ENCODE data around the gene NKX2-2.
A peak's percentile ranks its signal among the peaks of the same experiment; 100 is the strongest.
"Not testable (repeated sequence)": the region's sequence is repeated elsewhere in the genome, so short reads cannot be mapped to it uniquely, and the experiment has no call there.

Gene NKX2-2

DNA sequence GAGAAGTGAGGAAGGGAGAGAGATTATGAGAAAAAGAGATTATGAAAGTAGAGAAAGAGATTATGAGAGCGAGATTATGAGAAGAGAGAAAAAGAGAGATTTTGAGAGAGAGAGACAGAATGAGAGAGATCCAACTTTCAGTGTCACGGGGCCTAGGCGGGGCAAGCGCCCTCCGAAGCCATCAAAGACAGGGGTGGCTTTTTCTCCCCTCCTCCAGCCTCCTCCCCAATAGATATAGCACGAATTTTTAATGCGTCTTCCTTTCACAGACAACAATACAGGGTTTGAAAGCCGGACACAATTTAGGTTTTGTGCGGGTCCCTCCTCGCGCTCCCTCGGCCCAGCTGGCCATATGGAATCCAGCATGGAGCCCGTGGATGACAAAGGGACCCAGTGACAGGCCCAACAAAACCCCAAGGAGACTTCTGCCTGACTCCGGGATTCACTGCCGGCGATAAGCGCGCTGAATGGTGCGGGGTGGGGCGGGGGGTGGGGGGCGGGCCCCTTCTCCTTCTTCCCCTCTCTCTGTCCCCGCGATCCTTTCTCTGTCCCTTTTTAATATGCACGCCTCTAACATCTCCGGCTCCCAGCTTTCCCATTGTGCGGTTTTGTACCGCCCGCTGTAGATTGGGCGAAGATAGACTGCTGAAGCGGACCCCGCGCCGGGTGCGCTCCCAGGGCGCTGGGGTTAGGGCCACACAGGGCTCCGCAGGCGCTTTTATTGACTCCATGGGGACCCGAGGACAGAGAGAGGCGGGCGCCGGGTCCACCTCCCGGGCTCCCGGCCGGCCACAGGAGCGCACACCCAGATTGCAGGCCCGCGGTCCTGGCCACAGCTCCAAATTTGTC is 5.4 kb downstream of the NKX2-2 start:
- no peak for DNase-seq (ENCODE audit: low spot score)

DNA sequence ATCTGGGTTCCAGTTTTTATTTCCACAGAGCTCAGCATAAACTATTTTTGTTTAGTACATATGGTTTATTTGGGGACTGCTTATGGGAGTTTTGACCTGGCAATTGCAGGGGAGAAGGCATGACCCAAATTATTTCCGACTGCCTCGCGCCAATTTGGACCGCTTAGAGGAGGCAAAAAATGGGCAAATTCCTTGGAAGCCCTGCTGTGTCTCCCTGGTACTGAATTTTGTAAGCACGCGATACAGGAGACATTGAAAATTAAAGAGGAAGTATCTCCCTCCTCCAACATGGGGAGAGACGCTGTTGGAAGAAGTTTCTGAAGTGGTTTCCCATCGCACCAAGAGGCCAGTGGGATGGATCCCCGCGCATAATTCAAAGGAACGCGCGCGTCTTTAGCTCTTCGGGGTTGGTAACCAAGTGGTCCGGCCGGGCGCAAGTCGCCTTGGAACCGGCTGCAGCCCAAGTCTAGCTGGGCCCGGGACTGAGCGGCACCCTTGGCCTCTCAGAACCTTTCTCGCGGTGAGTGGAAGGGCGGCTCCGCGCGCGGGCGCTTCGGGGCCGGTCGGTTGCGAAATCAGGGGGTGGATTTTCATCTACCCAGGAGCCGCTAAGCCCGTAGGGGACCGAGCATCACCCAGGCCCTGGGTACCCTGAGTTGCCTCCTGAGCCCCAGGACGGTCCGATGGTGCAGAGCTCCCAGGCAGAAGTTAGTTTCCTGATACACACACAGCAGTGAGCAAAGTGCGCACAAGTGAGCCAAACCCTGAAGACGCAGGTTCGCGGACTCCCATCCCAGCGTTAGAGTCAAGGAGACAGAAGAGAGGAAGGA is 6.2 kb downstream of the NKX2-2 start:
- DNase-seq (ENCODE audit: low spot score) = no peak

DNA sequence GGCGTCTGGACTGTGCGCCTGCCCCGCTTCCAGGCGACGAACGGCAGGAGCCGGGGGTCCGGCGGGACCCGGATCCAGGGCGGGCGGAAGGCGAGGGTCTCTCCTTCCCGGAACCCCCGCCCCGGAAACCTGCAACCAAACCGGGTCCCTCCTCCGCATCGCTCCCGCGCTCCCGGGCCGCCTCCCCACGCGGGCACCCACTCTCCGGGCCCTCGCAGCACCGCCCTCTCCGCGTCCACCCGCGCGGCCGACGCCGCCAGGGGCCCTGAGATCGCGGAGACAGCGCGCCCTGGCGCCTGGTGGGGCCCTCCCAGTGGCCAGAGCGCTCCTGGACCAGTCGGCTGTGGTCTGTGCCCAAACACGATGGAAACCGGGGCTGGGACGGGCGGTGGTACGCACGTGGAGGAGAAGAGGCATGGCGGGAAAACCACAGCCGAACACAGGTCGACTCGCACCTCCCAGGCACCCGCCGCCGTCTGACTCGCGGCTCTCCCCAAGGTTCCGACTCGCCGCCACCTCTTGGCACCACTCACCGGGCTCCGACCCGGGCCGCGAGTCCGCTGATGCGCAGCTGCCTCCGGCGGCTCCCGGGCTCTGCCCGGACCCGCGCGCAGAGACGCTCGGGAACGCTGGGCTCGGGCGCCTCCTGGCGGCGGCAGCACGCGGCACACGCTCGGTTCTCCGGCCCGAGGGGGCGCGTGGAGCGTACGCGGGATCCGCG is 7.9 kb downstream of the NKX2-2 start:
- peak; percentile 88 for DNase-seq (ENCODE audit: low spot score)

DNA sequence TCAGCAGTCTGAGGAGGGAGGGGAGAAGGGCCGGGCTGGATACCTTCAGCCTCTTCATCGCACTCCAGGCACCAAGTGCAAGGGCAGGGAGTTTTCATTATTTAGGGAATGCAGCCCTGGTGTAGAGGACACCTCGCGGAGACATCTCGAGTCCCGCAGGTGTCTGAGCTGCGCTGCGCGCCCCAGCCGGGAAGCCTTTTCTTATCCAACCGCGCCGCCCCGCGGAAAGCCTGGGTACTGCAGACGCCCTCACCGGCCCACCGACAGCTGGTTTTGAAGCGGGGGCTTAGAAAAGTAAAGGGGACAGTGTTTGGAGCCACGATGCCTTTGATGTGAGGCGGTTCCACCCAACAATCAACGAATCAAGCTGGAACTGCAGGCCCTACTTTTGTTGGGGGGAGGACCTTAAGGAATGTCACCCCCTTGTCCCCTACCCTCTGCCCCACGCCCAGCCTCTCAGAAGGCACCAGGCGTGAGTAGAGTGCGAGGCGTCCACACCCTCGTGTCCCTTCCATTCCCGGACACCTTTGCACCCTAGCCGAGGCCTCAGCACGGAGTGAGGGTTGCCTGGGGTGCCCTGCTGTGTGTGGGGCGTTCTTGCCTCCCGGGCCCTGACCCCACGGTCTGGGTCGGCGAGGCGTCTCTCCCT is 8.6 kb downstream of the NKX2-2 start:
- peak; percentile 99 for DNase-seq (ENCODE audit: low spot score)

DNA sequence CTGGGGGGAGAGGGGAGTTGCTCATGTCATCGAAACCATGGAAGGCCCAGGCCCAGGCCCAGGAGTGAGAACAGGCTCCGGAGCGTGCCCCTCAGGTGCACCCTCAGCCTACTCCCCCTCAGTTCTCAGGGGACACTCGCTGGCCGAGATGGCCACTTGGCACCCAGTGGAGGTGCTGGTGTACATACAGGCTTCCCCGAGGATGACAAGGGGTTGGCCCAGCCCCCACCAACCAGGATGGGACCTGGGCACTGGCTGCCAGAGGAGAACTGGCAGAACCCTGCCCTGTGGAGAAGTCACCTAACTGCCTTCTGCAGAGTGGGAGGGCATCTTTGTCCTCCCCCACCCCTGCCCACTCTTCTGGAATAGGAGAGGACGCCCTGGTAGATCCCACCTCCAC is 9.5 kb downstream of the NKX2-2 start:
- DNase-seq (ENCODE audit: low spot score) = no peak

DNA sequence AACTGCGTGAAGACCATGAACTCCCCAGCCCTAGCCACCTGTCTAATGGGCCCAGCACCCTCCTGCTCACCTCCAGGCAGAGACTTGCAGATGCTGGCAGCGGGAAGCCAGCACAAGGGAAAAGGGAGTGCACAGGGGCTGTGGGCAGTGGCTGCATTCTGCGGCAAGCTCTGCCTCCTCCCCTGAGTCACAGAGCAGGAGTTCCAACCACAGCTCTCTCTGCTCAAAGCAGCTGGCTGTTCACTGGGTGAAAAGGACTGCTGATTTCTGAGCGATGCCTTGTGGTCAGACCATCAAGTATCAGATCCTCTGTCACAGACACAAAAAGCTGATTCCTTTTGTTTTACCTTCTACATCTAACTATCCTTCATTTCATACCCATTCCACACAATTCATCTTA is 10.5 kb downstream of the NKX2-2 start:
- DNase-seq (ENCODE audit: low spot score) = no peak

DNA sequence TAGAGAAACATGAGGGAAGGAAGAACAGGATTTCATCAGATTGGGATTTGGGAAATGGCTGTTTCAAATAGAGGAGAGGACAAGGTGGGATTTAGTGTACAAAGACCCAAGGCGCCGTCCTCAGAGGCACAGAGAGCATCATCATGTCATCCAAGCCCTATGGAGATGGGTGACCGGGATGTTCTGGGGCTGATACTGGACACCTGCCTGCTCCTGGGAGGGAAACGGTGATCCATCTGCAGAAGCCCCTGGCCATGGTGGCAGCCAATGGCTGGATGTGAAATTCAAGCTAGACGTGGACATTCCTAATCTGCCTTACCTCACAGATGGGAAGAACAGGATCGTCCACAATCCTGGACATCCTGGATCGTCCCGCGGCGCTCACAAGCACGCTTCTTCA is 12.7 kb downstream of the NKX2-2 start:
- DNase-seq (ENCODE audit: low spot score) = no peak

DNA sequence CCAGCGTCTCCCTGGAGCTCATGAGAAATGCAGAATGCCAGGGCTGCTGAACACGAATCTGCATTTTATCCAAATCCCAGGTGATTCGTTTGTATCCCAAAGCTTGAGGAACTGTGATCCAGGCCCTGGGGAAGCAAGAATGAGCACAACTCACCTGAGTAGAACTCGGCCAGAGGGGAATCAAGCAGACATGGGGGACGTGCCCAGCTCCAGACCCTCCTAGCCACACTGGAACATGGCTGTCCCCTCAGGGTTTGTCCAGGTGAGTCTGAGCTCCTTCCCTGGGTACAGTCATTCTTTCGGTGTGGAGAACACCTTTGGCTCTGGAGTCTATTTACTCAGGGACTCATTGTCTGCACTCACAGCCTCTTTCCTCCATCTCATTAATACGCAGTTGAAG is 13.3 kb downstream of the NKX2-2 start:
- no peak for DNase-seq (ENCODE audit: low spot score)

DNA sequence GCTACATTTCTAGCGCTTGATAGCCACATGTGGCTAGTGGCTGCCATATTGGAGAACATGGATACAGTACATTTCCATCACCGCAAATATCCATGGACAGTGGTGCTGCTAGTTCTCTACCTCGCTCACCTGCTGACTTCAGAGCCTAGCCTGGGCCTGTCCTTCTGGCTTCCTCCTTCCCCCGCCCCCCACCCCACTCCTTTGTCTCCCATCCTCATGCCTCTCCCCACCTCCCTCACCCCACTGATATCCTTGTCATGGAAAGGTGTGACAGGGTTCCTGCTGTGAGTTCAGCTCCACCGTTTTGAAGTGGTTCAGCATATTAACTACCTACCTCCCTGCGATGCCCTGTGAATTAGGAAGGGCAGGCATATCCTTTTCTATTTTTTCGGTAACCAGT is 14.2 kb downstream of the NKX2-2 start:
- no peak for DNase-seq (ENCODE audit: low spot score)

DNA sequence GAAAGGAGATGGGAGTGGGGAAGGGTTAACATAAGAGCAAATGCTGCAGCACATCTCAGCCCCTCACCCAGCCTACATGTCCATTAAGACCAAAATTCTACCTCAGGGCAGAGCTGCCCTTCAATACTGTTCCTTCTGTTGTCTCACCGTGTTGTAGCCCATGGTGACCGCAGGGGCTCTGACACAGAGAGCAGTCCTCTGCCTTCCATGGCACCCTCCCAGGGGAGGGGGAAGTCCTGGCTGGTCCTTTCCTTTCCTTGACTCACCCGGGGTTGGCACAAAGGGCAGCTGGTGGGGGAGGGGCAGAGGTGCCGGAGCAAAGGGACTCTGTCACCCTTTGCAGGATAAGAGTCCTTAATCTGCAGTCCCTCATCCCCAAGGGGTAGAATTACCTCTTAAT is 15.2 kb downstream of the NKX2-2 start:
- DNase-seq (ENCODE audit: low spot score) = no peak

DNA sequence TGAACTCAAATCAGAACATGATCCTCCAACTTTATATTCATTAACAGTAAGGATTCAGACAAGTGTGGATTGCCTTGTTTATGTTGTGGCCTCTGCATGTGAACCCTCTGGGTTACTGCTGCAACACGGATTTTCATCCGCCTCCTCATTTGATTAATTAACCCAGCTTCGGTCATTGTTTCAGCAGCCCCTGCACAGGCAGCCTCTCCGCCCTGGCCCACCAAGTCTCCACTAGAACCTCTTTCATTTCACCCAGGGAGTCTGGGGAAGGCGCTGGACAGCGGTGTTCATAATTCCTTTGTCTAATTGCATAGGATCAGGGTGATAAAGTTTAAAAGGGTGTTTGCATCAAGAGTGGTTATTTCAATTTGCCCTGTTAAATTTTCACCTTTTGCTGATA is 15.7 kb downstream of the NKX2-2 start:
- no peak for DNase-seq (ENCODE audit: low spot score)

DNA sequence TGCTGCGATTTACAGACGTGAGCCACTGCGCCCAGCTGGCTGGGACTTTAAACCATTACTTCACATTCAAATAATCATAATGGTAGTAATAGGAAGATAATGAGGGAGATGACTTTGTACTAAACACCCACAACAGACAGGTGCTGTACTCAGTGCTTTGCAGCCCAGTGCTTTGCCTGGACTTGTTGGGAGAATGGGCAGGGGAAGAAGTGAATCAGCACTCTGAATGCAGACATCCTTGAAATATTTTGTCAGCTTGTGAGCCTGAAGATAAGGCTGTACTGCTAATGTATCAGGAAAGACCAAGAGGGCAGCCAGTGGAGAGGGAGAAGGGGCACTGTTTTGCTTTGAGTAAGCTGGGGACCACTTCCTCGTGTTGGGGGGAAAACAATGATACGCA is 17.4 kb downstream of the NKX2-2 start:
- DNase-seq (ENCODE audit: low spot score) = no peak

DNA sequence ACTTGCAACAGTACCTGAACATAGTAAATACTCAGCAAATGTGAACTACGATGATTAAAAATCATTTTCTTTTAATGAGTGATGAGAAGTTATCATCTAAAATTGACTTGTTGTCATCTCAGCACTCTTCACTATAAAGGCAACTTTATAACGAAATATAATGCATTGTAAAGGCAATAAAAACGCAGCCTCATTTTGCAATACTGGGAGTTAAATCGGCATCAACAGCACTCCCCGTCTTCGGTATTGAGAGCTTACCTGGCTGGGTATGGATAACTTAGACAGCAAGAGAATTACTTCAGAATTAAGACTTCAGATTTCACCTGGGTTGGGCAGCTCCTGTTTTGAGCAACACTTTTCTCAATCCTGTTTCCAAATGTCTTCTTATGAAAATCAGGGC is 20.8 kb downstream of the NKX2-2 start:
- no peak for DNase-seq (ENCODE audit: low spot score)

DNA sequence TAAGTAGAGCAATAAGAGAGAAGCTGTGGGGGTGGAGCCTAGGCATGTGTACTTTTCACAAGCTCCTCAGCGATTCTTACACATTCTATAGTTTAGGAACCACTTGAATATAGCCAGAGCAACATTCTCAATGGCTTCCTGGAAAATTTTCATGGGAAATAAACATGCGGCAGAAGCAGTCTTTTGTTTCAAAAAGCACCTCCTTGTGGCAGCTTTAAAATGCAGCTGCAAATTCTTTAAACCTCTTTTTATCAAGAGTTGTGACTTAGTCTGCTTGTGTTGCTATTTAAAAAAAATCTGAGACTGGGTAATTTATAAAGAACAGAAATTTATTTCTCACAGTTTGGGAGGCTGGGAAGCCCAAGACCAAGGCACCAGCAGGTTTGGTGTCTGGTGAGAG is 23.8 kb downstream of the NKX2-2 start:
- DNase-seq (ENCODE audit: low spot score) = no peak

DNA sequence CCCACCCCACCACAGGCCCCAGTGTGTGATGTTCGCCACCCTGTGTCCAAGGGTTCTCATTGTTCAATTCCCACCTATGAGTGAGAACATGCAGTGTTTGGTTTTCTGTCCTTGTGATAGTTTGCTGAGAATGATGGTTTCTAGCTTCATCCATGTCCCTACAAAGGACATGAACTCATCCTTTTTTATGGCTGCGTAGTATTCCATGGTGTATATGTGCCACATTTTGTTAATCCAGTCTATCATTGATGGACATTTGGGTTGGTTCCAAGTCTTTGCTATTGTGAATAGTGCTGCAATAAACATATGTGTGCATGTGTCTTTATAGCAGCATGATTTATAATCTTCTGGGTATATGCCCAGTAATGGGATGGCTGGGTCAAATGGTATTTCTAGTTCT is 33.7 kb downstream of the NKX2-2 start:
- DNase-seq (ENCODE audit: low spot score) = not testable (repeated sequence)

DNA sequence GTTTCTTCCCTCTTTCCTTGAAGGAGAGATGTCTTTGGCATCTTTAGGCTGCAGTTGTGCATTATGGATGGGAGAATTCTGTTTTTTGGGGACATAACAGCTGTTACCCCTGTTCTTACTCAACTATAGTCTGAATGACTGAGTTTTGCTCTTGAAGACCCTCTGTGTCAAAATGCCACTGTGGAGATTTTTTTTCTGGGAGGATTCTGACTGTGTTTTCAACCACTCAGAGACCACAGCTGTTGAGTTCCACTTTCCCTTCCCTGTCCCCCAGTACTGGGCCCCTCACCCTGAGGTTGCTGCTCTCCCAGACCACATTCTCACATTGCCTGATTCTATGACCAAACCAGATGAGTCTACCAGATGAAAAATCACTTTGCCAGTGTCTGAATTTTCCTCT is 48.1 kb downstream of the NKX2-2 start:
- DNase-seq (ENCODE audit: low spot score) = no peak

DNA sequence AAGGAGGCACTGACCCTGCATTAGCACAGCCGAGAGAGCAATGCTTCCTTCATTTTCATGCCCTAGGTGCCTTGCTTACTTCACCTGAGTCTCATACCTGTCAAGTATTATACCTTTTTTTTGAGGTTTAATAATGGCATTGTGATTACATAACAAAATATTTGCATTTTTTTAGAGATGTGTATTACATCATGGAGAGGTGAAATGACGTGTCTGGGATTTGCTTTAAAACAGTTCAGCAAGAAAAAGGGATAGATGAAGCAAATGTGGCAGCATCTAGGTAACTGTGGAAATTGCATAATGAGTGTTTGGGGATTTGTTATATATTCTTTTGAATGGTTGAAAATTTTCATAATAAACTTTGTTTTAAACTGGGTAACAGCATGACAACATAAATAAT is 48.9 kb downstream of the NKX2-2 start:
- DNase-seq (ENCODE audit: low spot score) = no peak
